IMR-90 (cell line): Measurements from ENCODE around the gene PLD3. TPM values are rescaled to one million over a fixed set of nuclear protein-coding genes. Genes with fewer than 3 reads are reported as not detected.

ENCODE experiments used
- ATAC-seq: fragments of 200-7000 bp; cut with Tn5 transposase; 2 replicates; pipeline ENCODE4 v1.9.1; 2020; ENCODE audit warnings: low read depth, mild to moderate bottlenecking, moderate library complexity
- BruUV-seq: library from RNA; stranded (reverse); fragments of 400-500 nt; replicated peaks from 2 replicates; lab custom pipeline; 2021; lab: Mats Ljungman, UMichigan
- CTCF ChIA-PET: fragments of 300-600 bp; formaldehyde crosslinking; extraction: SDS; loops from one replicate; lab custom pipeline; 2021; ENCODE audit warnings: antibody characterized with exemption; lab: Yijun Ruan, JAX
- POLR2A ChIA-PET: fragments of 300-600 bp; sonication (Branson Sonifier 250); formaldehyde crosslinking; loops from one replicate; lab custom pipeline; 2022; ENCODE audit warnings: antibody characterized with exemption; ENCODE audit not compliant: unreplicated experiment; lab: Charles Lee
- DNase-seq: peaks from one replicate; pipeline ENCODE4 v3.0.0; 2013
- H2AFZ ChIP-seq: replicated peaks from 2 replicates; pipeline ENCODE3; 2013; ENCODE audit warnings: low read length, mild to moderate bottlenecking; ENCODE audit not compliant: poor library complexity
- H2AK5ac ChIP-seq: 2 replicates; pipeline ENCODE4 v1.6.1; 2013; ENCODE audit warnings: low read depth, low read length, inconsistent platforms
- H2AK9ac ChIP-seq: replicated peaks from 2 replicates; pipeline ENCODE3; 2013; ENCODE audit warnings: mild to moderate bottlenecking, low read depth, low read length, moderate library complexity; ENCODE audit not compliant: poor library complexity
- H2BK120ac ChIP-seq: 2 replicates; pipeline ENCODE4 v1.6.1; 2013; ENCODE audit warnings: low read depth, low read length, inconsistent platforms
- H2BK15ac ChIP-seq: 3 replicates; pipeline ENCODE4 v1.6.1; 2013; ENCODE audit warnings: low read depth, low read length, inconsistent platforms
- H2BK20ac ChIP-seq: 2 replicates; pipeline ENCODE4 v1.6.1; 2013; ENCODE audit warnings: low read depth, mild to moderate bottlenecking, inconsistent platforms, low read length, moderate library complexity
- H2BK5ac ChIP-seq: 2 replicates; pipeline ENCODE4 v1.6.1; 2013; ENCODE audit warnings: mild to moderate bottlenecking, low read depth, low read length, inconsistent platforms; ENCODE audit not compliant: poor library complexity, severe bottlenecking
- H3K14ac ChIP-seq: replicated peaks from 2 replicates; pipeline ENCODE4 v1.6.1; 2013; ENCODE audit warnings: low read depth, low read length, inconsistent platforms
- H3K18ac ChIP-seq: 2 replicates; pipeline ENCODE4 v1.6.1; 2013; ENCODE audit warnings: low read depth, low read length, control low read depth
- H3K23ac ChIP-seq: 2 replicates; pipeline ENCODE4 v1.6.1; 2013; ENCODE audit warnings: low read depth, low read length, inconsistent platforms
- H3K27ac ChIP-seq: 2 replicates; pipeline ENCODE4 v1.5.1; 2013; ENCODE audit warnings: mild to moderate bottlenecking, control low read depth, low read length; ENCODE audit not compliant: insufficient read depth
- H3K27me3 ChIP-seq: 2 replicates; pipeline ENCODE4 v1.6.1; 2013; ENCODE audit warnings: low read length; ENCODE audit not compliant: control insufficient read depth, insufficient read depth
- H3K36me3 ChIP-seq: 2 replicates; pipeline ENCODE4 v1.6.1; 2013; ENCODE audit warnings: low read length, mixed read lengths; ENCODE audit not compliant: control insufficient read depth, insufficient read depth
- H3K4ac ChIP-seq: 2 replicates; pipeline ENCODE4 v1.6.1; 2013; ENCODE audit warnings: low read depth, low read length, inconsistent platforms
- H3K4me1 ChIP-seq: 2 replicates; pipeline ENCODE4 v1.6.1; 2013; ENCODE audit warnings: low read length, mixed read lengths; ENCODE audit not compliant: control insufficient read depth, insufficient read depth
- H3K4me2 ChIP-seq: 2 replicates; pipeline ENCODE4 v1.6.1; 2013; ENCODE audit warnings: low read depth, mild to moderate bottlenecking, control low read depth, low read length, moderate library complexity
- H3K4me3 ChIP-seq: 2 replicates; pipeline ENCODE4 v1.5.1; 2013; ENCODE audit warnings: low read depth, mild to moderate bottlenecking, control low read depth, low read length, moderate library complexity; ENCODE audit not compliant: insufficient read depth
- H3K56ac ChIP-seq: 2 replicates; pipeline ENCODE4 v1.6.1; 2013; ENCODE audit warnings: low read length, inconsistent platforms; ENCODE audit not compliant: insufficient read depth; ENCODE audit errors: extremely low read depth
- H3K79me1 ChIP-seq, 2 experiments: 2 replicates each; pipeline ENCODE4 v1.6.1; 2013; ENCODE audit warnings: low read length in 2 of 2, inconsistent platforms in 1 of 2, low read depth in 1 of 2
- H3K9ac ChIP-seq: 2 replicates; pipeline ENCODE4 v1.6.1; 2013; ENCODE audit warnings: low read depth, low read length, control low read depth
- H3K9me1 ChIP-seq: 2 replicates; pipeline ENCODE4 v1.6.1; 2013; ENCODE audit warnings: low read length, inconsistent platforms; ENCODE audit not compliant: insufficient read depth
- H3K9me3 ChIP-seq: 2 replicates; pipeline ENCODE4 v1.6.1; 2013; ENCODE audit warnings: low read length; ENCODE audit not compliant: control insufficient read depth, insufficient read depth
- H4K20me1 ChIP-seq: 2 replicates; pipeline ENCODE4 v1.6.1; 2013; ENCODE audit warnings: low read length, inconsistent platforms; ENCODE audit not compliant: insufficient read depth
- H4K5ac ChIP-seq: 2 replicates; pipeline ENCODE4 v1.6.1; 2013; ENCODE audit warnings: mild to moderate bottlenecking, low read depth, low read length, control low read depth
- H4K8ac ChIP-seq, 2 experiments: 2 replicates each; pipeline ENCODE4 v1.6.1; 2013; ENCODE audit warnings: low read depth in 2 of 2, low read length in 2 of 2, control low read depth in 1 of 2, inconsistent platforms in 1 of 2
- H4K91ac ChIP-seq: 2 replicates; pipeline ENCODE4 v1.6.1; 2013; ENCODE audit warnings: low read depth, low read length, inconsistent platforms; ENCODE audit not compliant: insufficient read depth
- MAFK ChIP-seq: IDR thresholded peaks from 2 replicates; pipeline ENCODE4 v1.6.1; 2012; ENCODE audit warnings: low read depth, low read length, improper control_type of control experiment
- MAZ ChIP-seq: IDR thresholded peaks from 2 replicates; pipeline ENCODE4 v1.6.1; 2012; ENCODE audit warnings: low read depth, mild to moderate bottlenecking, low read length, improper control_type of control experiment, moderate library complexity, borderline replicate concordance
- NFE2L2 ChIP-seq: fragments of 150-350 bp; IDR thresholded peaks from 2 replicates; pipeline ENCODE4 v1.6.1; 2016; ENCODE audit warnings: low read depth, mild to moderate bottlenecking, low read length
- RFX5 ChIP-seq: IDR thresholded peaks from 2 replicates; pipeline ENCODE4 v1.8.0; 2012; ENCODE audit warnings: low read depth, mild to moderate bottlenecking, low read length, moderate library complexity
- WGBS, 2 experiments: methylation state at CpG; one replicate each; pipeline versions ENCODE4 v1.1.5 to v1.1.7; 2013; ENCODE audit warnings: missing lambda C conversion rate in 2 of 2; ENCODE audit not compliant: insufficient read length in 1 of 2; ENCODE audit errors: extremely low coverage in 2 of 2; 5-methylcytosine and 5-hydroxymethylcytosine counted together
- dilution Hi-C: fragments of 300-500 bp; cut with HindIII; formaldehyde crosslinking; loops from one replicate; pipeline ENCODE4 v1.14.3; 2018; ENCODE audit warnings: low sequenced_read_pairs; ENCODE audit not compliant: unreplicated experiment
- in situ Hi-C: fragments of 300-500 bp; cut with MboI; formaldehyde crosslinking; loops from 3 replicates; pipeline ENCODE4 v1.14.3; 2019; ENCODE audit warnings: low sequenced_read_pairs, inconsistent platforms, mixed read lengths
- intact Hi-C: fragments of 100-400 bp; cut with micrococcal nuclease; formaldehyde crosslinking; loops from 2 replicates; pipeline ENCODE4 v1.10.0; 2022
- polyA plus RNA-seq, 3 experiments: library from polyadenylated mRNA; depleted of rRNA; stranded (reverse); fragments of >200 nt; gene quantifications; 2 replicates each; pipeline ENCODE4 v1.2.3, GENCODE V29; 2012; ENCODE audit warnings: low replicate concordance in 1 of 3
- total RNA-seq: library from RNA; depleted of rRNA; stranded (reverse); fragments of >200 nt; gene quantifications from 2 replicates; pipeline ENCODE4 v1.2.3, GENCODE V29; 2012

Gene PLD3
- total and polyA plus RNA-seq, 2 of the 4 experiments (the other 2 are of a cell fraction), result 117 to 665 TPM

DNA sequence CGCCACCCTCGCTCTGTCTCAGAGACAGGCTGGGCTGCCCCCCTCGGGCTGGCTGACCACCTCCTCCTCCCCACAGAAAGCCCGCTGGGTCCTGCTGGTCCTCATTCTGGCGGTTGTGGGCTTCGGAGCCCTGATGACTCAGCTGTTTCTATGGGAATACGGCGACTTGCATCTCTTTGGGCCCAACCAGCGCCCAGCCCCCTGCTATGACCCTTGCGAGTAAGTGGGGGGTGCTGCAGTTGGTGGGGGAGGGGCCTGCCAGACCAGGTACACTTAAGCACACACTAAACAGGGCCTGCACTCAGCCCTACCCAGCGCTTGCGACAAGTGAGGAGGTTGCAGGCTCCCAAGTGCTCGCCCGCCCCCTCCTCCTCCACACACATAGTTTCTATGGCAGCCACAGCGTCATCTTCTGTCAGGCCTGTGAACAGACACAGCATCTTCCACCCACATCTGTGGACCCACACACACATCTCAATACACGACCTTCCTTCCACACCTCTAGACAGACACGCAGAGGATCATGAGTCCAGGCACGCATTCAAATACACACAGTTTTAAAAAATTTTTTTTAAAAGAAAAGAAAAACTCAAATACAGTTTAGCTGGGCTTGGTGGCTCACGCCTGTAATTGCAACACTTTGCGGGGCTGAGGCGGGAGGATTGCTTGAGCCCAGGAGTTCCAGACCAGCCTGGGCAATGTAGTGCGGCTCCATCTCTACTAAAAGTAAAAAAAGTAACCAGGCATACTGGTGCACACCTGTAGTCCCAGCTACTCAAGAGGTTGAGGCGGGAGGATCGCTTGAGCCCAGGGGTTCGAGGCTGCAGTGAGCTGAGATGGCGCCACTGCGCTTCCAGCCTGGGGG is 18.4 kb downstream of the PLD3 start:
- no peak overlapping the region for H3K56ac ChIP-seq
- dilution Hi-C loops (no loop called here), in situ Hi-C loops (no loop called here), intact Hi-C loops (no loop called here)
- H3K4me3 ChIP-seq, result no peak overlapping the region; the same call in 1 of the 2 replicates
- ATAC-seq (peak; percentile 9; the same call in 1 of the 2 replicates), DNase-seq (peak; percentile 24)
- no peaks in the 10 kb centered on the region for H3K9me3 ChIP-seq
- H2BK20ac ChIP-seq, result no peak overlapping the region
- peak overlapping the region; percentile 81; the same call in 1 of the 2 replicates for H2AK5ac ChIP-seq
- H3K4ac ChIP-seq, result no peak overlapping the region
- no peak overlapping the region for H2BK5ac ChIP-seq
- BruUV-seq, result no TSS peak
- no peak overlapping the region for H3K18ac ChIP-seq
- no peak overlapping the region for H2BK120ac ChIP-seq
- peak overlapping the region in 1 of 2 experiments; percentile 33; a peak in 1 of 4 replicates for H4K8ac ChIP-seq
- no peak overlapping the region for H3K14ac ChIP-seq
- H3K4me2 ChIP-seq, result peak overlapping the region; percentile 94; the same call in 1 of the 2 replicates
- 48% methylated on average over 3 of the region's 27 CpGs; no CpG with 5 or more reads in 1 of the 2 experiments for WGBS, 2 experiments
- peak overlapping the region; percentile 75 for H2AFZ ChIP-seq
- H4K5ac ChIP-seq, result no peak overlapping the region
- peaks cover 42% of the 10 kb centered on the region for H3K36me3 ChIP-seq
- H3K79me1 ChIP-seq, result peaks cover 9 to 32% of the 10 kb centered on the region in 2 experiments
- H3K27me3 ChIP-seq, result no peaks in the 10 kb centered on the region
- H3K4me1 ChIP-seq, result peaks cover 10% of the 10 kb centered on the region
- POLR2A ChIA-PET, result interaction anchor here (0.5 kb wide), 1 partner anchor 59 kb away, joined by 3 read pairs; the partner anchor contains the start of gene SERTAD1
- H3K23ac ChIP-seq, result no peak overlapping the region; the same call in 1 of the 2 replicates
- peaks cover 16% of the 10 kb centered on the region for H3K9me1 ChIP-seq
- no peak overlapping the region for H3K27ac ChIP-seq
- H3K9ac ChIP-seq, result peak overlapping the region; percentile 93
- CTCF ChIA-PET, result no interaction called here
- H2AK9ac ChIP-seq, result peak overlapping the region; percentile 21
- no peak for TF ChIP-seq MAZ
- peak; percentile 78 for TF ChIP-seq RFX5
- TF ChIP-seq NFE2L2, result peak; percentile 71
- TF ChIP-seq MAFK, result peak; percentile 75
- H4K91ac ChIP-seq, result no peak overlapping the region
- no peaks in the 10 kb centered on the region for H4K20me1 ChIP-seq
- no peak overlapping the region for H2BK15ac ChIP-seq
